Psoas muscle (tissue), 8 donors: ENCODE results near the gene CATSPER3. TPM values are rescaled to one million over a fixed set of nuclear protein-coding genes. Genes with fewer than 3 reads are reported as not detected.
A peak's percentile ranks its signal among the peaks of the same experiment; 100 is the strongest.

Experiments
- ATAC-seq, 4 donors: fragments of 200-7000 bp; cut with Tn5 transposase; one replicate each; pipeline ENCODE4 v1.9.1; 2020; ENCODE audit warnings: moderate library complexity in 3 of 4, mild to moderate bottlenecking in 2 of 4
- DNase-seq, 2 donors: peaks; one replicate each; pipeline ENCODE4 v3.0.0-alpha.2; 2020
- H3K27ac ChIP-seq: fragments of 200-600 bp; one replicate; pipeline ENCODE4 v1.8.0; 2022
- H3K27me3 ChIP-seq, 3 donors: fragments of 200-600 bp in 1 of 3; one replicate each; pipeline versions ENCODE4 v1.6.1 to v1.8.0; 2013 to 2022; ENCODE audit warnings: low read length in 2 of 3, mild to moderate bottlenecking in 2 of 3, moderate library complexity in 1 of 3; ENCODE audit not compliant: insufficient read depth in 3 of 3
- H3K36me3 ChIP-seq, 2 donors: fragments of 200-600 bp in 1 of 2; one replicate each; pipeline versions ENCODE4 v1.6.1 to v1.8.0; 2013 to 2022; ENCODE audit warnings: low read depth in 1 of 2, mild to moderate bottlenecking in 1 of 2, moderate library complexity in 1 of 2; ENCODE audit not compliant: insufficient read depth in 1 of 2
- H3K4me1 ChIP-seq: fragments of 200-600 bp; one replicate; pipeline ENCODE4 v1.8.0; 2022
- H3K4me3 ChIP-seq: fragments of 200-600 bp; one replicate; pipeline ENCODE4 v1.8.0; 2022; ENCODE audit warnings: mild to moderate bottlenecking
- H3K9me3 ChIP-seq: fragments of 200-600 bp; one replicate; pipeline ENCODE4 v1.8.0; 2022
- WGBS, 3 donors: extraction: QIAGEN DNeasy Blood & Tissue Kit; methylation state at CpG; one replicate each; pipeline versions ENCODE4 v1.1.6 to v1.1.7; 2013; 5-methylcytosine and 5-hydroxymethylcytosine counted together
- intact Hi-C, 2 donors: fragments of 100-400 bp; cut with DNase I; formaldehyde crosslinking; loops; one replicate each; pipeline versions ENCODE4 v1.11.0 to v1.14.2; 2022
- polyA plus RNA-seq, 3 donors: library from polyadenylated mRNA; stranded (reverse); fragments of 200-250 nt; gene quantifications; one replicate each; pipeline ENCODE4 v1.2.3, GENCODE V29; 2013
- total RNA-seq, 4 donors: library from RNA; stranded (reverse); fragmentation: NEBNext Ultra II Directional in 2 of 4; extraction: Animal tissue kit (Norgen Biotek cat#: 25700) in 2 of 4; gene quantifications; one replicate each; pipeline versions ENCODE4 v1.2.1 to v1.2.4, GENCODE V29; 2021 to 2023
- TF ChIP-seq, protein P1 (sequence below): fragments of 200-600 bp; IDR thresholded peaks from one replicate; pipeline ENCODE4 v1.8.0; 2022; ENCODE audit warnings: antibody characterized with exemption
- donor health status: healthy with polysubstance abuse.
- donor health status: DM: no; HTN: no; CAD: no; lungs with moderate emphysema.
- donor health status: Bipolar disorder and iron deficiency.
- donor health status: healthy.
- donor health status: DM: yes; HTN: yes; CAD: no.
- donor health status: DM: no; HTN: no; CAD: no.
- donor health status: DM: no; HTN: no; CAD: no.
- donor health status: DM: yes; HTN: yes; CAD: no.

Gene CATSPER3
- total and polyA plus RNA-seq, 7 donors = 0.73 to 1.8 (median 1.4) TPM

DNA sequence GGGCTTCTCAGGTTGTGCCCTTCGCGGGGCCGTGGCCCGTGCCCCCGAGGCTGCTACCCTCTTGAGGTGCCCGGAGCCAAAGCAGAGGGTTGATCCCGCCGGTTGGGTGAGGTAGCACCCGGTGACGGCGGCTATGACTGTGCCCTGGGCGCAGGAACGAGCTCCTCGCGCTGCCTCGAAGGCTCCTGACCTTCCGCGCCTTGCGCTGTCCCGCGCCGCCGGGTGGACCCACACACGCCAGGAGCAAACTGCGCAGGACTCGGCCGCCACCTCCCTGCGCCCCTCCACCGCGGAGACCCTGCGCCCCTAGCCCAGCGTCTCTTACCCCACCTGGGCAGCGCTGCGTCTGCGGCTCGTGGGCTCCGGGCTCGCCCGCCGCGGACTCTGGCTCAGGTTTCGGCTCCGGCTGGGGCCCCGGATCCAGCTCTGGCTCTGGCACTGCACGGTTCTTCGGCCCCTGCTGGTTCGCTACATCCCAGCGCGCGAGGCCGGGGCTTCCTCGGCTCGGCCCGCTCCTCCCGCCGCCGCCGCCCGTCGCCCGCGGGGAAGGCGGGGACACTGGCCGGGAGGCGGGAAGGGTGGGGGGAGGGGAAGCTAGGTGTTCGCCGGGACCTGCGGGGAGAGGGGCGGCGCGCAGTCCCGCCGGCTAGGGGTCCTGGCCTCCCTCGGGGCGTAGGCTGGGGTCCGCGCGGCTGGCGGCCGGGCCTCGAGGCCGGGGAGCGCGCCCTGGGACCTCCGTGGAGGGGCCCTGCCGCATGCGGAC is 71.7 kb downstream of the CATSPER3 start:
- H3K4me1 ChIP-seq = peaks cover 15% of the 10 kb centered on the region
- no peaks in the 10 kb centered on the region for H3K36me3 ChIP-seq
- H3K27me3 ChIP-seq = peaks cover 0 to 44% (median 7%) of the 10 kb centered on the region in 3 donors
- TF ChIP-seq, protein P1, sequence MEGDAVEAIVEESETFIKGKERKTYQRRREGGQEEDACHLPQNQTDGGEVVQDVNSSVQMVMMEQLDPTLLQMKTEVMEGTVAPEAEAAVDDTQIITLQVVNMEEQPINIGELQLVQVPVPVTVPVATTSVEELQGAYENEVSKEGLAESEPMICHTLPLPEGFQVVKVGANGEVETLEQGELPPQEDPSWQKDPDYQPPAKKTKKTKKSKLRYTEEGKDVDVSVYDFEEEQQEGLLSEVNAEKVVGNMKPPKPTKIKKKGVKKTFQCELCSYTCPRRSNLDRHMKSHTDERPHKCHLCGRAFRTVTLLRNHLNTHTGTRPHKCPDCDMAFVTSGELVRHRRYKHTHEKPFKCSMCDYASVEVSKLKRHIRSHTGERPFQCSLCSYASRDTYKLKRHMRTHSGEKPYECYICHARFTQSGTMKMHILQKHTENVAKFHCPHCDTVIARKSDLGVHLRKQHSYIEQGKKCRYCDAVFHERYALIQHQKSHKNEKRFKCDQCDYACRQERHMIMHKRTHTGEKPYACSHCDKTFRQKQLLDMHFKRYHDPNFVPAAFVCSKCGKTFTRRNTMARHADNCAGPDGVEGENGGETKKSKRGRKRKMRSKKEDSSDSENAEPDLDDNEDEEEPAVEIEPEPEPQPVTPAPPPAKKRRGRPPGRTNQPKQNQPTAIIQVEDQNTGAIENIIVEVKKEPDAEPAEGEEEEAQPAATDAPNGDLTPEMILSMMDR = no peak
- no peaks in the 10 kb centered on the region for H3K9me3 ChIP-seq
- intact Hi-C loops = loop anchor here in 1 of 2 donors (10.0 kb wide), 1 partner anchor 295 kb away; no protein-coding TSS in a partner anchor
- peak overlapping the region; percentile 65 for H3K4me3 ChIP-seq
- WGBS, 3 donors = 11 to 15% (median 13%) methylated on average over 65 to 87 of the region's 87 CpGs
- no peak overlapping the region for H3K27ac ChIP-seq
- DNase-seq (peak in 1 of 2 donors; percentile 65), ATAC-seq (peak; percentile 50 to 65 (median 54))

DNA sequence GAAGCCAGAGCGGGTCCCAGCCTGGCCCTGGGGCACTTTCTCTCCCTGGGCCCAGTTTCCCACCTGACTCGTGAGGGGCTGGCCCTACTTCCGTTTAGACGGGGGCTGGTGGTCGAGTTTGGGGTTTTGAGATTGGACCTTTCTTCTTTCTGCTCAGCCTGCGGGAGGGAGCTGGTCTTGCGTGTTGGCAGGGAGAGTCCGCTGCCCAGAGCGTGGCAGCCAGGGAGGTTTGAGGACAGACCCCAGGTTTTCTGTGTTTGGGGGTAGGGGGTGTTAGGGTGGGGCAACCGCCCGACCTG is 72.3 kb downstream of the CATSPER3 start:
- intact Hi-C loops = no loop called here
- WGBS, 3 donors = 64 to 71% (median 68%) methylated on average over 11 of the region's 11 CpGs
- no peak for DNase-seq
- H3K4me1 ChIP-seq = peaks cover 11% of the 10 kb centered on the region
- H3K36me3 ChIP-seq = no peaks in the 10 kb centered on the region
- ATAC-seq = no peak
- peak overlapping the region; percentile 65 for H3K4me3 ChIP-seq
- TF ChIP-seq, protein P1 = no peak
- no peak overlapping the region for H3K27ac ChIP-seq
- H3K27me3 ChIP-seq = peaks cover 0 to 44% (median 7%) of the 10 kb centered on the region in 3 donors
- no peaks in the 10 kb centered on the region for H3K9me3 ChIP-seq

DNA sequence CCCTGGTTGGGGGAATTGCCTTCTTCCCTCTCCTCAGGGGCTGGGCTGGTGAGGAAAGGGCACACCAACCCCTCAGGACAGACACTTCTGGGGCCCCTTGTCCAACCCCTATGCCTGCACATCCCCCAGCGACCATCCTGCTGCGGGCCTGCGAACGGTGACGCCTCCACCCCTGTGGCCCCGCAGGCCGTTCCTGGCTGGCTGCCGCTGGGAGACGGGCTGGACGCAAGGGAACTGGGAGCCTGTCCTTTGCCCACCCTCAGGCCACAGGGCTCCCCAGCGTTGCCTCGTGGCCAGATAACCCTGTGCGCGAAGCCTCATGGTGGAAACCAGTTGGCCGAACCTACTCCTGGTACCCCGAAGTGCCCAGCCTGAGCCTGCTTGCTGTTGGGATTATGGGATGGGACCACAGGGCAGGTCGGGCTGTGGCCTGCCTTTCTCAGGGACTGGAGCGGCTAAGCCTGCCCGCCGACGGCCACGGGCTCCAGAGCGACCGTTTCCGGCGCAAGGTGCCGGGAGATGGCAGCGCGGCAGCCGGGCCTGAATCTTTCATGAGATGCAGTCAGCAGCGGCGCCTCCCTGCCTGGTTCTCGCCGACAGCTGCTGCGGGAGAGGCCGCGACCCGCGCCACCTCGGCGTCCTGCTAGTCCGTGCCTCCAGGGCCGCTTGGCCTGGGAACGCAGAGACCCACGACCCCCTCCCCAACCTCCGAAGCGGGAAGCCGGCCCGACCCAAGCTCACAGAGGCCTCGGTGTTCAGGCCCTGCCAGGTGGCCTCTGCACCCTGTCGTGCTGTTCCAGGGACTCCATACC is 72.8 kb downstream of the CATSPER3 start:
- Histone ChIP-seq H3K4me3 (no peak overlapping the region), H3K4me1 (peaks cover 6% of the 10 kb centered on the region), H3K27ac (no peak overlapping the region), H3K36me3 (no peaks in the 10 kb centered on the region), H3K9me3 (no peaks in the 10 kb centered on the region), H3K27me3 (peaks cover 0 to 44% (median 7%) of the 10 kb centered on the region in 3 donors)
- ATAC-seq (no peak), DNase-seq (peak in 1 of 2 donors; percentile 48)
- WGBS, 3 donors = 55 to 67% (median 65%) methylated on average over 42 to 51 of the region's 51 CpGs
- TF ChIP-seq, protein P1 = no peak
- intact Hi-C loops = no loop called here

DNA sequence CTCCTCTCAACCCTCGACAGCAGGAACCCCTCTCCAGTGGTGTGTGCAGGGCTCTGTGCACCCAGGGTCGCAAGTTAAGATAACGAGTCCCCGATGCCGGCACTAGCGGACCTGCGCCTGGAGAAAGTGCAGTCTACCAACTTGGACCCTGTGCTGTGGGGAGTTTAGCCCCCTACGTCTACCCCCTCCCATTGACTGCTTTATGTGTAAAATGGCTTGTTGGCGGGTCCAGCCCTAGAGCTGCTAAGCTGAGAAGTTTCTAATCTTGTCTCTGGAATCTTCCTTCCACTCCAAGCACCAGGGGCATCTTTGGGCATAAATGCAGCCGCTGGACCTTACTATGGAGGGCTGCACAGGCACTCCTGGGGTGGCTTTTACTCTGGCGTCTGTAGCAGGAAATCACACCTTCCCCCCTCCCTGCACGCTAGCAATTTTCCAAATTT is 73.5 kb downstream of the CATSPER3 start:
- TF ChIP-seq, protein P1 = no peak
- H3K4me3 ChIP-seq = no peak overlapping the region
- 67 to 80% (median 71%) methylated on average over 12 of the region's 12 CpGs for WGBS, 3 donors

More for the DNA sequence above, 73.5 kb downstream of the CATSPER3 start:
- intact Hi-C loops = no loop called here
- Histone ChIP-seq H3K27ac (no peak overlapping the region), H3K4me1 (peaks cover 6% of the 10 kb centered on the region), H3K27me3 (peaks cover 0 to 44% (median 7%) of the 10 kb centered on the region in 3 donors), H3K36me3 (no peaks in the 10 kb centered on the region), H3K9me3 (no peaks in the 10 kb centered on the region)
- DNase-seq (peak in 1 of 2 donors; percentile 15), ATAC-seq (no peak)
